GM18520 (cell line): ENCODE results near the gene PBX3.

Source experiments
- ATAC-seq: cut with Tn5 transposase; IDR thresholded peaks from one replicate; pipeline ENCODE4 v1.9.1; 2021; ENCODE audit not compliant: unreplicated experiment

Gene PBX3

DNA sequence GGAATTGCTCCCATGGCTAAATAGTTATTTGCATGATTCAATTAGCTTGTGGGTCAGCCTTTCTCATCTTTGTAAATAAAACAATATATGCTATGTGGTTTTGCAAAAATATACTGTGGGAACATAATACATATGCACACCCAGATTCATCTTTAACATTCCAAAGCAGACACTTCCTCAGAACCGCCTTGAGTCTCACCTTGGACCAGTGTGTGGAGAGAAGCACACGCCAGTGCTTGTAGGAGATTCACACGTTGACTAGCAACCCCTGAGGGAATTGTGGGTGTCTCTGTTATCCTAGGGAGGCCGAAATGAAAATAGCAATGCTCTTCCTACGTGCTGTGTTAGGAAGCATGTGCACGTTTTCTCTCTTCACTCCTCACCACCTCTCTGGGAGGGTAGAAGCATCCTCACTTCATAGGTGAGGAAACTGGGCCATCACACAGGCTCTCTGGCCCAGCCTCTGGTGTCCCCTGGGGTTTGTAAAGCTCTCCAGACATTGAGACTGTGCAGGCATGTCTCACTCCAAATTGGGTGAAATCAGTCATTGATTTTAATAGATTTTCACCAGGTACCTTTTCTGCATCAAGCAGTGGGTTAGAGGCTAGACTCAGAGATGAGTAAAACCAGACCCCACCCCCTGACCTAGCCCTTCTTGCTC, 221.7 kb downstream of the PBX3 start:
- no peak for ATAC-seq

DNA sequence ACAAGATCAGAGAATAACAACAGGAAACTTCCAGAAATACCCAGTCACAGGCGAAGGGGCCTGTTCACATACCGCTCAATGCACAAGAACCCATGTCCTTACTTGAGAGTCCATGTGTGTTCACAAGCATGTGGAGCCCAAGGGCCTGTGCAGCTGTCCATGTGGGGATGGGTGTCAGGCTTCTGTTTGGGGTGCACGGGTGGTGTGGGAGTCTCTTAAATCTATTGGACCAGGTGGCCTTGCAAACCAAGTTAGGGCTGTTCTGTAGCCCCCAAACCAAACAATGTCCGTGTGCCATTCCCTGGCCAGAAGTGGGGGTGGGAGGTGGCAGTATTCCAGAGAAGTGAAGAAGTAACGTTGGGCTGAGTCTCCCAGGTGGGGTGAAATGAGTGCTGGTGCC, 222.3 kb downstream of the PBX3 start:
- no peak for ATAC-seq

DNA sequence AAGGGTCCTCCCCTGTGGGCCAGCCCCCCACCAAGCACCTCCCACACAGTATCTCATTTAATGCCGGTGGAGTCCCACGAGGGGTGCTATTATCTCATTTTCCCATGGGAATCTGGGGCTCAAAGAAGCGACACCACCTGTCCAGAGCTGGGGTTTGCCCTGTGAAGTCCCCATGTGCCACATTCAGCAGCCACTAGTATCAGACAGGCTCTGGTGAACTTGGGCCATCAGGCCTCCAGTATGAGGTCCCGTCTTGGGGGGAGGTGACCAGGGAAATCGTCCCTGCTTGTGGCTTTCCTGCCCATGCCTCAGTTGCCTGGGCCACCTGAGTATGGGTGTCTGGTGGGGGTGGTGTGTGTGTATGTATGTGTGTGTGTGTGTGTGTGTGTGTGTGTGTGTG, 222.7 kb downstream of the PBX3 start:
- no peak for ATAC-seq

GRCh38 chr9:125970340-125970739, 223.2 kb downstream of the PBX3 start:
- no peak for ATAC-seq

- ATAC-seq: no peak
Measured at GRCh38 chr9:125971050-125971449, 223.9 kb downstream of the PBX3 start.

- no peak for ATAC-seq
Measured at GRCh38 chr9:125972012-125972729, 225.0 kb downstream of the PBX3 start.

- ATAC-seq: no peak
Measured at GRCh38 chr9:125973547-125973946, 226.4 kb downstream of the PBX3 start.

- ATAC-seq: no peak
Measured at GRCh38 chr9:125974705-125975104, 227.5 kb downstream of the PBX3 start.

GRCh38 chr9:125977223-125977622, 230.1 kb downstream of the PBX3 start:
- no peak for ATAC-seq

DNA sequence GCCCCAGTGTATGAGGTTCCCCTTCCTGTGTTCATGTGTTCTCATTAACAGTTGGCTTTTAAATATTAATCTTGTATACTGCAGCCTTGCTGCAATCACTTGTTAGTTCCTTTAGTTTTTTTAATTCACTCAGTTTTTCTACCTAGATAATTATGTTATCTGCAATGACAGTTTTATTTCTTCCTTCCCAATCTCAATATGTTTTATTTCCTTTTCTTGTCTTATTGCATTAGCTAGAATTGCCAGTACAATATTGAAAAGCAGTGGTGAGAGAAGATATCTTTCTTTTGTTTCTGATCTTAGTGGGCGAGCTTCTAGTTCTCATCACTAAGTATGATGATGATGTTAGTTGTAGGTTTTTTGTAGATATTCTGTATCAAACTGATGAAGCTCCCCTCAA, 232.2 kb downstream of the PBX3 start:
- ATAC-seq: no peak

- no peak for ATAC-seq
Measured at GRCh38 chr9:125982798-125983406, 235.7 kb downstream of the PBX3 start.

DNA sequence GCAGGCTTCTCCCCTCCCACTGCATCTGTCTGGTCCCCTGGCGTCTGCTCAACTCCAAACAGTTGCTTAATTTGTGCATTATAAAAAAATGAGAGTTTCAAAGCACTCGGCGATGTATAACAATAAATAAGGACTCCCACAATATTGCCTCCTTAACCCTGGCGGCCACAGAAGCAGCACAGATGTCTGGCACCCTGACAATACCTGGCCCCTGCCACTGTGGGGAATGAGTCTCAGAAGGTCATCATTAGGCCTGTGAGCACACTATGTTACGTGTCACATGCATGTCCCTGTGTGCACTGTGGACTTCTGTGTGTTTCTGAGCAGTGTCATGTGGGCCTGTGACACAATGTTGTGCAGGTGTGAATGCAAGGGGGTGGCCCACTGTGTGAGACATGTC, 236.5 kb downstream of the PBX3 start:
- ATAC-seq: no peak

GRCh38 chr9:125984461-125984860, 237.3 kb downstream of the PBX3 start:
- no peak for ATAC-seq

- ATAC-seq: no peak
Measured at GRCh38 chr9:125985142-125985997, 238.2 kb downstream of the PBX3 start.

DNA sequence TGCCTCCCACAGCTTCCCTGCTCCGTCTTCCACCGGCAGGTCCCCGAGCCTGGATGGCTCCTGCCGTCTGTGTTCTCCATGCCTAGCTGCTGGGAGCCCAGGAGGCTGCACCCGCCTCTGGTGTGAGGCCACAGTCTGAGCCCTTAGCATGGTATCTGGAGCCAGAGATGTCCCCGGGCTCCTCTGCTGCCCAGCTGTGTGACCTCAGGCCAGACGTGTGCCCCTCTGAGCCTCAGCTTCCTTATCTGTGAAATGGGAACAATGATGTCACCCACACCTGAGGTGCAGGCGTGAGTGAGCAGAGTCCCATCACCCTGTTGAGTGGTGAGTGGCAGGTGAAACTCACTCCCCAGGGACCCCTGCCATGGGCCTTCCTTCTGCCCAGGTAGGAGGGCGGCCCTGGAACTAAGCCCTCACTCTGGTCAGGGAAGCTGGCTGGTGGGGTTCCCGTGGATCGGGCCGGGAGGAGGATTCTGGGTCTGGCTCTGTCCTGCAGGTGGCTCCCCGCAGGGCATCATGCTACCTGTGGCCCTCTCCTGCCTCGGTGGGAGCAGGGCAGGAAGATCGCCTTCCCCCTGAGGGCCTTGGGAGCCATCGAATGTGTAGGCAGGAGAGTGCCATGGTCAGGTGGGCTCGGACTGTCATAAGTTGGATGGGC, 239.0 kb downstream of the PBX3 start:
- ATAC-seq: no peak

DNA sequence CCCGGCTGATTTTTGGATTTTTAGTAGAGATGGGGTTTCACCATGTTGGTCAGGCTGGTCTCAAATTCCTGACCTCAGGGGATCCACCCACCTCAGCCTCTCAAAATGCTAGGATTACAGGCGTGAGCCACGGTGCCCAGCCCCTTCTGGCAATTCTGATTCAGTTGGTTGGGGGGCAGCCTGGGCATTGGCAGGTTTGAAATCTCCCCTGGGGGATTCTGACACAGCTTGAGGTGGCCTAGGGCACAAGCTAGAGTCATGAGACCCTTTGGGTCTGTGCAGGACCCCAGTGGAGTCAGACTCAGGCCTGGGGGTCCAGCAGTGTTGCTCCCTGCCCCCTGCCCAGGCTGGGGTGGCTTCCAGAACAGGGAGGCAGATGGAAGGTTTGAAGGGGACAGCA, 239.8 kb downstream of the PBX3 start:
- ATAC-seq: no peak

GRCh38 chr9:125987420-125987819, 240.2 kb downstream of the PBX3 start:
- ATAC-seq: no peak

DNA sequence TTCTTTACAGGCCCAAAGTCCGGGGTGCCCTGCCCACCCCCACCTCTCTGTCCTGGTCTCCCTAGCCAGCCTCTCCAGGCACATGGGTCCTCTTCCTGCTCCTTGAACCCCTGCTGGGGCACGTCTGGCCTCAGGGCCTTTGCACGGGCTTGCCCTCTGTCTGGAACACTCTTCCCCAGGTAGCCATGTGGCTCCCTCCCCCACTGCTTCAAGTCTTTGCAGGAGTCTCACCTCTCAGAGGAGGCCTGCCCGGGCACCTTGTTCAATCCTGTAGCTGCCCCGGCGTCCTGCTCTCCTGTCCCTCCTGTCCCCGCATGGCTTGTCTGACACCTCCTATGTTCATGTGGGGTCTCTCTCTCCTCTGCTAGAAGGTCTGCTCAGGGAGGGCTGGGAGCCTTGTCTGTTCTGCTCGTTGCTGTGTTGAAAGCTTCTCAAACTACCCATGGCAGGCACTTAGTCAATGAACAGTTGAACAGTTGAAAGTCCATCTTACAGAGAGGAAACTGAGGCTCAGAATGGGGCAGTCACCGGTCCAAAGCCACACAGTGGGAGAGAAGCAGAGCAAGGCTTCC, 241.4 kb downstream of the PBX3 start:
- no peak for ATAC-seq

- no peak for ATAC-seq
Measured at GRCh38 chr9:125989090-125989501, 241.9 kb downstream of the PBX3 start.

DNA sequence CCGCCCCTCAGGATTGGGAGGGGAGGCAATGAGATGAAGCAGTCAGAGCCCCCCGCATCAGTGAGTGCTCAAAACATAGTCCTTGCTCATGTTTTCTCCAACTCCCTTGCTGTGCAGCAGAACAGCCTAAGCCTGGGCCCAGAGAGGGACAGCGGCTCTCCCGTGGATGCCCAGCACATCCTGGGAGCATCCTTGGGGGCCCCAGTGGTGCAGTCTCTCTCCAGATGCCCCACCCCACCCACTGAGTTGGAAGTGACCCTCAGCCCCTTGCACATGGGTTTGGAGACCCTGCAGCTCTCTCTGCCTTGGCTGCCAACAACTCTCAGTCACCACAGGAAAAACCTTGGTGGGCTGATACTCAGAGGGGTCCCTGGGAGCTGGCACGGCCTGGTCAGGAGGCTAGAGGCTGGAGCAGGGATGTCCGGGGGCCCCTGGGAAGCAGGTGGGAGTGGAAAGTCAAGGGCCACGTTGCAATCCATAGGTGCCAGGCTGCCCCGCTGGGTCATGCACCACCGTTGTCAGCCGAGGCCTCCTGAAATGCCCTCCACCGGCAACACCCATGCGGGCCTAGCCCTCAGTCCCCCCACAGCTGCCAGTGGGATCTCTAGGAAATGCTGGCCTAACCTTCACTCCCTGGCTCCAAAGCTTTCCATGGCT, 242.5 kb downstream of the PBX3 start:
- no peak for ATAC-seq
